HepG2 (cell line): Measurements from ENCODE around the gene OSTF1. TPM values are rescaled to one million over a fixed set of nuclear protein-coding genes. Genes with fewer than 3 reads are reported as not detected.

Experiments used
- polyA plus RNA-seq, 8 experiments: library from polyadenylated mRNA; depleted of rRNA in 3 of 8; stranded (reverse) in 7 of 8; unstranded in 1 of 8; fragments of >200 nt; fragmentation: Illumina TruSeq in 4 of 8; extraction: Trizol in 4 of 8; gene quantifications; 2 replicates each; pipeline versions ENCODE4 v1.2.1 to v1.2.3, GENCODE V29; 2011 to 2016; ENCODE audit warnings: low read depth in 4 of 8, missing spikeins in 1 of 8, mixed read lengths in 1 of 8; ENCODE audit not compliant: insufficient read depth in 1 of 8
- small RNA-seq, 3 experiments: library from RNA; depleted of rRNA; stranded (forward); fragments of <200 nt; gene quantifications; one replicate each; pipeline ENCODE3, GENCODE V24; 2012; ENCODE audit warnings: low read depth in 2 of 3, low replicate concordance in 1 of 3; ENCODE audit not compliant: insufficient read length in 3 of 3, insufficient read depth in 2 of 3
- total RNA-seq, 5 experiments: library from RNA; depleted of rRNA; stranded (reverse); fragments of >200 nt; fragmentation: Illumina TruSeq; extraction: Trizol; gene quantifications; 2 replicates each; pipeline ENCODE4 v1.2.3, GENCODE V29; 2016; ENCODE audit warnings: low read depth in 1 of 5

Gene OSTF1
- total and polyA plus RNA-seq, 2 of the 13 experiments (the other 11 are each of a cell fraction or from before 2014, with no cell fraction given) = 16.8 to 39.0 TPM

Small RNAs within 50 kb of the gene (small RNA-seq; reads per million reads assigned to genes)
- gene RF00019 = 0 reads per million in 3 experiments

Other genes with a start within 250 kb of the OSTF1 start
- 0.09 and 0.14 TPM in 2 replicates for gene TRPM6, start 200.6 kb upstream of the OSTF1 start, total RNA-seq (2016; rRNA removed; fragmentation: Illumina TruSeq; extraction: Trizol)
- gene TRPM6, start 200.6 kb upstream of the OSTF1 start, polyA plus RNA-seq (2011; rRNA removed) = 0.01 and 0.03 TPM in 2 replicates
- 13.5 and 16.5 TPM in 2 replicates for gene C9orf40, start 135.6 kb upstream of the OSTF1 start, total RNA-seq (2016; rRNA removed; fragmentation: Illumina TruSeq; extraction: Trizol)
- gene C9orf40, start 135.6 kb upstream of the OSTF1 start, polyA plus RNA-seq (2011; rRNA removed) = 2.0 and 3.0 TPM in 2 replicates
- gene CARNMT1, start 60.2 kb upstream of the OSTF1 start, total RNA-seq (2016; rRNA removed; fragmentation: Illumina TruSeq; extraction: Trizol) = 31.1 and 43.0 TPM in 2 replicates
- gene CARNMT1, start 60.2 kb upstream of the OSTF1 start, polyA plus RNA-seq (2011; rRNA removed) = 4.4 and 5.2 TPM in 2 replicates
- 9.1 and 10.2 TPM in 2 replicates for gene NMRK1, start 359 bp upstream of the OSTF1 start, total RNA-seq (2016; rRNA removed; fragmentation: Illumina TruSeq; extraction: Trizol)
- gene NMRK1, start 359 bp upstream of the OSTF1 start, polyA plus RNA-seq (2011; rRNA removed) = 12.9 and 13.5 TPM in 2 replicates